IPS DF 19.7 (cell line): ENCODE data around the gene TOGARAM1.

Experiments used
- DNase-seq: peaks from one replicate; pipeline ENCODE4 v3.0.0-alpha.2; 2013; ENCODE audit warnings: low read depth, low spot score

TOGARAM1 gene

GRCh38 chr14:45084946-45085346 is 123.0 kb downstream of the TOGARAM1 start:
- no peak for DNase-seq

- DNase-seq: no peak
Measured at GRCh38 chr14:45089813-45090212, 127.8 kb downstream of the TOGARAM1 start.

- DNase-seq: no peak
Measured at GRCh38 chr14:45091710-45092109, 129.7 kb downstream of the TOGARAM1 start.

GRCh38 chr14:45094275-45094674 is 132.3 kb downstream of the TOGARAM1 start:
- DNase-seq: no peak

- no peak for DNase-seq
Measured at GRCh38 chr14:45095143-45095542, 133.2 kb downstream of the TOGARAM1 start.

- DNase-seq: no peak
Measured at GRCh38 chr14:45096218-45096617, 134.2 kb downstream of the TOGARAM1 start.

- DNase-seq: no peak
Measured at GRCh38 chr14:45103806-45104205, 141.8 kb downstream of the TOGARAM1 start.

GRCh38 chr14:45104561-45104960 is 142.6 kb downstream of the TOGARAM1 start:
- no peak for DNase-seq

- DNase-seq: no peak
Measured at GRCh38 chr14:45112896-45113781, 151.1 kb downstream of the TOGARAM1 start.

GRCh38 chr14:45114327-45114726 is 152.3 kb downstream of the TOGARAM1 start:
- DNase-seq: no peak

GRCh38 chr14:45118594-45118993 is 156.6 kb downstream of the TOGARAM1 start:
- no peak for DNase-seq

- no peak for DNase-seq
Measured at GRCh38 chr14:45120096-45120495, 158.1 kb downstream of the TOGARAM1 start.

- no peak for DNase-seq
Measured at GRCh38 chr14:45123271-45123670, 161.3 kb downstream of the TOGARAM1 start.
